HG03439 (cell line): ENCODE measurements around the gene GRIA4.
A peak's percentile ranks its signal among the peaks of the same experiment; 100 is the strongest.

Experiments
- ATAC-seq: cut with Tn5 transposase; IDR thresholded peaks from one replicate; pipeline ENCODE4 v1.9.1; 2021; ENCODE audit warnings: mild to moderate bottlenecking, moderate library complexity; ENCODE audit not compliant: unreplicated experiment

Gene GRIA4

DNA sequence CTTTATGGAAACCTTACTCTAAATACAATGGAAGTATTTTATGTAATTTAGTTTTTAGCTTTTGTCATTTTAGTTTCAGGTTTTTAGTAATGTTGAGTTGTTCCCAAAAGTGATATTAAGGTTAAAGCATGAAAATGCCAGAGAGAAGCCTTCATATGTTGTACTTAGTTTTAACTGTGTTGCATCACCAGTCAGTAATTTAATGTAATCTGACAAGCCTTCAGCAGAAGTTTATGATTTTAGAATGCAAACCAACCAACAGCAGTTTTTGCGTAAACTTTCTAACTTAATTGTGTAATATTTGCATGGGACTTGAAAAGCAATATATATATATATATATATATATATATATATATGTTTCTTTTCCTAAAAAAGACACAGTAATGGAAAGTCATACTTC lies 301.6 kb downstream of the GRIA4 start:
- no peak for ATAC-seq

DNA sequence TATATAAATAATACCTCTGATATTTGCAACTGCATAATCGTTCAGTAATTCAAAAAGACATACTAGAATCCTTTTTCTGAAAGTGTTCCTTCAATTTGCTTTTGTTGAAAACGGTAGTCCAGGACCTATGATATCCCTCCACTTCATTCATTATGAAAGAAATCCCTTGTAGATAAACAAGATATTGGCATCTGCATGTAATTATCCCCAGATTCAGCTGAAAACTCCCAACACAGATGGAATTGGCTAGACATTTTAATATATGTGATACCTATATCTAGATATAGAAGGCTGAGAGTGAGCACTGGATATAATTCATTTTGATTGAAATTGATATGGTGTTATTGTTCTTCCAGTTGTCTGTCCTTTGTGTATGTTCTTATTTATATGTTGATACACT lies 302.8 kb downstream of the GRIA4 start:
- ATAC-seq = no peak

DNA sequence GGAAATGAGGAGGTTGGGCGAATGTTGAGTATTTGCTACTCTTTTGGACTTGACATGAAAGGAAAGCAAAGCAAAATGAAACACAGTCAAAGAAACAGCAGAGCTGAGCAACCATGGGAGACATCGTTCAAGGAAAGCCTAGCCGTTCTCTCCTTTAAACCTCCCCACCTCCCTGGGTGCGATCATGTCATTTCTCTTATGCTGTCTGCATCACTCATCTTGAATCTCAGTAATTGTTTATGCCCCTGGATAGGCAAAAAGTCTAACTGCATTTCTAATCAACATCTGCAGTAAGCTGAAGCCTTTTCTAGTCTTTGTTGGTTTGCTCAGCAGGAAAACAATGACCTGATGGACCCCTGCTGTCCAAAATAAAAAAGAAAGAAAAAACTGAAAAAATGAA lies 305.1 kb downstream of the GRIA4 start:
- no peak for ATAC-seq

DNA sequence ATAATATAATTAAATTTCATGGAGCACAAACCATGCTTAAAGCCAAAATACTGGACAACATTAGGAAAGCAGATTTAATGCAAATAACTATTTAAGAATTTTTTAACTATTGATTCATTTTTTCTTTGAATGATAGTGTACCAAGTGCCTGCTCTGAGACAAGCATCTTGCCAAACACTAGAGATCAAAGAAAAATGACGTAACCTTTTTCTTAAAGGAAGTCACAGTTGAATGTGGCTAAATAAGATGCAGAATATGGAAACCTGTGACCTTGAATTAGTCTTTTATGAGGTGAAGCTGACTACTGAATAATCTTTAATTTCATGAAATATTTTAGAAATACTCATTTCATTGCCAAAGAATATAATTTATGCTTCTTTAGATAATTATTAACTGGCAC lies 308.2 kb downstream of the GRIA4 start:
- ATAC-seq = no peak

DNA sequence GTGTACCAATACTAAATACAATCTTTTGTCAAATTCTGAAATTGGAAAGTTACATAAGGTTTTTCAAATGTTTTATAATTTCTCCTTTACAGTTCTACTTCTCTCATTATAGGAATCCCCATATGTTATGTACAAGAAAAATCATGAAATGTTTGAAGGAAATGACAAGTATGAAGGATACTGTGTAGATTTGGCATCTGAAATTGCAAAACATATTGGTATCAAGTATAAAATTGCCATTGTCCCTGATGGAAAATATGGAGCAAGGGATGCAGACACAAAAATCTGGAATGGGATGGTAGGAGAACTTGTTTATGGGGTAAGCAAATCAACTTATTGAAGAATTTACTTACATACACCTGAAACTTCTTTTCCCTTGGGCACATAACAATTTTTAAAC lies 308.7 kb downstream of the GRIA4 start:
- ATAC-seq = no peak

DNA sequence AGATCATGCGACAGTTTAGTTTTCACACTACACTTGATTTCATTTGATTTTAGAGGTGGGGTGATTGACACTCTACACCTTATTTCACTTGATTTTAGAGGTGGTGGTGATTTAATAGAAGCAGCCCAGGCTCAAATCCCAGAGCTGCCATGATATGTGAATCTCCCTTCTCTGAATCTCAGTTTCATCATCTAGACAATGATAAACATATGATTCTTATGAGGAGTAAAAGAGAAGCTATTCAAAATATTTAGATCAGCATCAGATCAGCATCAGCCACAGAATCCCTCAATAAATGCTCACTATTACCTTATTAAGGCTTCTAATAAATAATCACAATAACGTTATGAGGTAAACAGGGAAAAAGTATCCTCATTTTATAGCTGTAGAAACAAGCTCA lies 313.4 kb downstream of the GRIA4 start:
- ATAC-seq = no peak

DNA sequence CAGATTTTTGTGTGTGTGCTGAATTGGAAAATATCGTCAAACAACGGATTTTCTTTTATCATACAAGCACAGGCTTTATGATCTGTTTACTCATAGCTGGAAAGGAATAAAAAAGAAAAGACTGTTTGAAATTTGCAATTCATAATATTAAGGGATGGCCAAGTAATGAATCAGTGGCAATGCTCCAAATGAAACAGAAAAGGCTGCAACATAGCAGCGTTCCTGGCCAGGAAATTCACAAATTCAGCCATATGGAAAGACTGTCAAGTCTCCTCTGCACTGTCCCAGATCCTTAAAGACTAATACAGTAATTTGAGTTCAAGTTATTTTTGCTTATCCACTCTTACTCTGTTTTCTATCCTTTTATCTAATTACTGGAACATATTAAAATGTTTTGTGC lies 313.9 kb downstream of the GRIA4 start:
- ATAC-seq = no peak

DNA sequence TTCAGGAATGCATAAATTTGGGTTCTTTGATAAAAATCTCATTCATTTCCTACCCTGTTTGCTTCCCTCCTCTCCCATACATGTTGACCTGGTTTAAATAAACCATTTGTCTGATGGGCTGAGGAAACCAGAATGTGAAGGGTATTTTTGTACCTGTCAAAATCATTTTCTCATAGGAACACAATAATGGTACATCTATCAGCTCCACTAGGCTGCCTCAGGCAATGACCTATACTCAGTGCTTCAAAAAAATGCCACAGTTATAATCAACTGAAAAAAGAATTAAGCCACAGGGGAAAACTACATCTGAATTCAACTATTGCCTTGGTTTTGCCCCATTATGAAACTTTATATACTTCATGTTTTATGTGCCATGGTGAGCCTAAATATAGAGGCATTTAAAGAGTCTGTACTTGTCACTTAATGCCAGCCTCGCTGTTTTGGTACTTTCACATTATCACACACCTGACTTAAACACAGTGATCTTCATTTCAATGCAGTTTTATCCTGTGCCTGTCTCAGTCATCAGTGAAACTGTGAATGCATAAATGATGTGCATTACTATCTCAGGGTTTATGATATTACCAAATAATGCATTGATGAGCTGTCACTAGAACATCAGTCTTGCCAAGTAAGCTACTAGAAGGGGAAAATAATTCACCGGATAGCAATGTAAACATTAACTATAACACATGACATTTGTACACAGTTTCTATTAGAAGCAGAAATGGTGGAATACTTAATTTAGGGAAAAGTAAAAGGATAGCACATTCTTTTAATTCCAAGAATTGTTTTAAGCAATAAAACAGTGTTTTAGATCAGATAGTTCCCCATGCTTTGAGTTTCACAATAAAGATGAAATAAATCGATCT lies 319.4 kb downstream of the GRIA4 start:
- ATAC-seq = no peak

DNA sequence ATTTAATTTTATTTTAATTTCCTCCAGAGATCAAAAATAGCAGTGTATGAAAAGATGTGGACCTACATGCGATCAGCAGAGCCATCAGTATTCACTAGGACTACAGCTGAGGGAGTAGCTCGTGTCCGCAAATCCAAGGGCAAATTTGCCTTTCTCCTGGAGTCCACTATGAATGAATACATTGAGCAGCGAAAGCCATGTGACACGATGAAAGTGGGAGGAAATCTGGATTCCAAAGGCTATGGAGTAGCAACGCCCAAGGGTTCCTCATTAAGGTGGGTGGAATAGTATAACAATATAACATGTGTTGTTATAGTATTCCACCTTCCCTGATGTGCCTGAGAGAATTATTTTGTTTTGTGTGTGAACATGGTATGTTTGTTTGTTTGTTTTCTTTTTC lies 323.8 kb downstream of the GRIA4 start:
- no peak for ATAC-seq

DNA sequence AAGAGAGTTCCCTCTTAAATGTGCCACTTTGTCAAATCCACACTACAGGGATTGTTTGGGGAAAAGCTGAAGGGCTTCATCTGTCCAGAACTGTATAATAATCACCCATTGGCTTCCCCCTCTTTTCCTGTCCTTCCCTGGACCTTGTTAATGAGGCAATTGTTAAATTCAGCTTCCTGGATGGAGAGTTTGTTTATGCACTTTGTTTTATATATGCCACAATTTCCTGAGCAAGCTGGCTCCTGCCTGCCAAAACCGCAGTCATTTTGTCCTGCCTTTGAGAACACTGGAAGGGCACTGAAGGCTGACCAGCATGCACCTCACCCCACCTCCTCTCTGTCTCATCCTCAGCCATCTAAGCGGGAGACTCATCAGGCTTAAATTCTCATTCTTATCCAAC lies 325.9 kb downstream of the GRIA4 start:
- no peak for ATAC-seq

DNA sequence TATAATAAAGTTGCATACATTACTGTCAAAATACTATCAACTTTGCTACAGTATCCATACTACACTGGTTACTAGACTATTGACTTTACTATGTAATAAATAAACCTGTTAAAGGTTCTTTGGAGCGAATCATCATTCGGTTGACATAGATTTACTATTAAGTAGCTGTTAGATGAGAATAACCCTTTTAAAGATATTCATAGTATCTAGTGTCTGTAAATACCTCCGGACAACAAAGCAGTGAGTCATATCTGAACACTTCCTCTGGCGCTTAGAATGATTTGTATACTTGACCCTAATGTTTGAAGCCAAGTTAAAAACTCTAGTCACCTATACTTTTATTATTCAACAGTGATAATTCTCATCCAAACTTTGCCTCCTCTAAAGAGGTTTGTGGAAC lies 327.5 kb downstream of the GRIA4 start:
- peak; percentile 69 for ATAC-seq

DNA sequence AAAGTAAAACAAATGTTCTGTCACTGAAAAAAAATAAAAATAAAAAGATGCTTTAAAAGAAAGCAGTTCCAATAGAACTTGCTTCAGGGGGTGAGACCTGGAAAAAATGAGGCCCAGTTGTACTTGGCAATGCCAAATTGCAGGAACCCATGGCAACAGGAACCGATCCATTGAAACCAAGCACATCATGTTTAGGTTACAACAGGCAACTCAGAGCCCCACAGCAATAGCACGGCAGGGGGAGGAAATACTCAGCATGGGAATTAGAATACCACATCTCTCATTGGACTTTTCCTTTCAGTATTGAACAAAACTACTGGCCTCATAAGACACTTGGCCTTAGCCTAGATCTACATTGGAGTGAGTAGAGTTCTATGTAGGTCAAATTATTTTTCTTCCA lies 327.9 kb downstream of the GRIA4 start:
- ATAC-seq = peak; percentile 12

DNA sequence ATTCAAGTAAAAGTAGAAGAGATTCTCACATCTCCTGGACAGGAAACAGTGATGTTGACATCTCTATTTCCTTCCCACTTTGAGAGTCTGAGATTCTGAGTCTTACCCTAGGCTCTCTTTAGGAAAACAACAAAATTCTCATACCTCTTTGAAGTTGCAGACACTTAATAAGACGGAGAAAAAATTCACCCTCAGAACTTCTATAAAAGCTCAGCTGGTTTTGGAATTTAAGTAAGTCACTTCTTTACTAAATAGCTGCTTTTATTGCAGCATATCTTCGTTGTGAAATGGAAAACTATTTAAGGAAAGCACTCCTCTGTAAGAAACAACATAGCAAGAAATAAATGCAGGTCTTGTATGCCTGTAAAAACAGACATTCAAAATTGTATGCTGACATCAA lies 333.0 kb downstream of the GRIA4 start:
- no peak for ATAC-seq

DNA sequence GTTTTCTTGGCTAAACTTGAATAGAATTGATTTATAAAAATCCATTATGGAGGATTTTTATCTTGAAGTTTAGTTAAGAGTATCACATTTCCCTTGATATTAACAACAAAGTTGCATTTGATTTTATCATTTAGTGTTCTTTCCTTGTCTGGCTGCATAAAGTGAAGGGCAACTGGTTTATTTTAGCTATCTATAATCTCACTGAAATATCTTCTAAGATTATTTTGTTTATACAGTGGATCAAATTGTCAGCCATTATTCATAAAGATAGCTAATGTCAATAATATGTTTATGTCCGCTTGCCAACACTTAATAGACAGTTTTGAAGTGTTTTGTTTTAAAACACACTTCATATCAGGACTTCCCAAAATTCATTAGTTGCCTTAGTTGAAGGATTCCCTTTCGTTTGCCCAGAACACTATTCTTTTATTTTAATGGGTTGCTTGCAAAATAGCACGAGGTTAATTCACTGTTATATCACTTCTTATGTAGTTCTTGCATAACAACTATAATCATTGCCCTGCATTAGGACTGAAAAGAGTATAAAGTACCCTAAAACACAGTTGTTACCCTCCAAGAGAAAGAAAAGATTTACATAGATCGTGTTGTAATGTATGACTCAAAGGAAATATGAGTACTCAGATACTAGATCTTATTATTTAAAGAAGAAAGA lies 339.2 kb downstream of the GRIA4 start:
- no peak for ATAC-seq

DNA sequence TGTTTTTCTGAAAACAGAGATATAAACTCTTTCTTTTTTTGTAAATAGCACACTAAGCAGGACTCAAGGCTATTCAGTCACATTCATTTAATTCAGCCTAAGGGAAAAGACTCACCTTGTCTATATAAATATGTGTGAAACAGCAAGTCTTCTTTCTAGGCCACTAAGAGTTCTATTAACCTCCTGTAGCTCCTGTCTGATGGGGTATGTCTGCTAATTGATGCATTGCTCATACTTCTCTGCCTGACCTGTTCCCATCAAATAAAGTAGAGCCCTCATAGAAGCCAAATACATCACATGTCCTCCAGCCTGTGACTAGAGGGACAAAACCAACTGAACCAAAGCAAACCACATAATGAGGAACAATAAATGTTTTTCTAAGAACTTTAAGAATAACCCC lies 344.0 kb downstream of the GRIA4 start:
- no peak for ATAC-seq

DNA sequence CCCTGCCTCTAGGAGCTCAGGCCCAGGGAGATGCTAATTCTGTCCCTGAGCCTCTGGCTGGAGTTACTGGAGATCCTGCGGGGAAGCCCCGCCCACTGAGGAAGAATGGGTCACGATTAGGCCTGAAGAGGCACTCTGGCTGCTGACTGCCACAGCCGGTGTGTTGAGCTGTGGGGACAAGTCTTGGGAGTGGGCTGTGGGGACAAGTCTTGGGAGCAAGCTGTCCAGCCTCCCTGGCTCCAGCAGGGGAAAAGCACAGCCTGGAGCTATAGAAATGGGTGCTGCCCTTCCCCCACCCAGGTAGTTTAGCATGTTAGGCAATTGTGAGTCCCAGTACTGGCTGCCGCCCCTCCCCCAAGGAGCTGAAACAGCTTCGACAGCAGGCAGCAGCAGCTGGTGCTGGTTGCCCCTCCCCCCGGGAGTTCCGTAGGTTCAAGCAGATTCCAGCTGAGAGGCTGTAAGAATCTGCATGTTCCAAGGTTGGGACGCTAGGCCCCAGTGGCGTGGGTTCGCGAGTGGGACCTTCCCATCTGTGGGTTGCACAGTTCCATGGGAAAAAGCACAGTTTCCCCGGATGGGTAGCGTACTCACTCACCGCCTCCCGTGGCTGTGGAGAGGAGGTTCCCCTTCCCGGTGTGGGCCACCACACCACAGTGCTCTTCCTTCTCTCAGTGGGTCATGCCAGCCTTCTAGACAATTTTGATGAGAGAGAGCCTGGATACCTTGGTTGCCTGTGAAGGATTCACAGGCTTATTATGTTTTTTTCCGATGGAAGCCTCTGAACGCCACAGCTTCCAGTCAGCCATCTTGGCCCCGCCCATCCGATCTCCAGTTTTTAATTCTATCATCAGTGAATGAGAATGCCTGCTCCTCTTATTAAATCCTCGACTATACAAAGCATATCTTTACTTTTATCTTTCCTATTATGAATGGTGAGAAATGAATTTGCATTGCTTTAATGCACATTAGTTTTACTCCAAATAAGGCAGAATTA lies 350.7 kb downstream of the GRIA4 start:
- ATAC-seq = no peak

DNA sequence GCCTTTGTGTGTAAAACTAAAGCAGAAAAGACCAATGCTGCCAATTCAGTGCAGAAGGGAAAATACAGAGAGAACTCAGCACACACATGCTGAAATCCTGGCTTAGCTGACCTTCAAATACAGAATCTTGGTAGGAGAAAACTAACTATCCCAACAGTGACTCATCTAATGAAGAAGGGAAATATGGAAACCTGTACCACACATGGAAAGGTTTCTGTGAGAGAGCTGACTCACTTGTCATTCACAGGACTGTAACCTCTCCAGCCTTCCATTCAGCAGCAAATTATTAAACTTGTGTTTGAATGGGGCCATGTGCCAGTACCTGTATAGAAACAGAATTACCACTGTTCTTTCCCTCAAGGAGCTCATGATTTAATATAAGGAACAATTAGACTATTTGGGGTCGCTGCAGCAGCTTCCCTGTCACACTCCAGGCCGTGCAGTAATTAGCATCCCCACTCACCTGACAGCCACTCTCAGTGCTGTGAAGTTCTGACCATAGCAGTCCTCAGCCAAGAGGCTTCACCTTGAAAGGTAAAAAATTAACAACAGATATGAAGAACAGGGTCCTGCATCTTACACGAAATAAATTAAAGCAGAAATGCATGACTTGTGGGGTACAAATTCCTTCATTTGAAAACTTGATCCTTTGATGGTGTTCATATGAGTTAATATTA lies 358.3 kb downstream of the GRIA4 start:
- no peak for ATAC-seq

DNA sequence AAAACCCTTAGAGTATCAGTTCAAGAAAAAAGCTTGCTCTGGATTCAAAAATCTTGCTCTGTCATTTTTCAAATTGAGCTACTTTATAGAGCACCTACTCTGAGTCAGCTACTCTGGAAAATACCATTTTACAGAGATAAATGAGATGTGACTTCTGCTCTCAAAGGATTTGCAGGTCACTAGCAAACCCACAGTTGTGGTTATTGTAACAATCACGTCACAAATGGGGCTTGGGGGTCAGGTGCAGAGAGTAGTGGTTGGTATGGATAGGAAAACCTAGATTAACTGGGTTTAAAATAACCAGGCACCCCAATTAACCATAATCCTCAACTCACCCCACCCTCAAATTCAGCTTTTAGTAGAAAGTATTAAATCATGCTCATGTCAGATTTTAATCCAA lies 359.9 kb downstream of the GRIA4 start:
- no peak for ATAC-seq

DNA sequence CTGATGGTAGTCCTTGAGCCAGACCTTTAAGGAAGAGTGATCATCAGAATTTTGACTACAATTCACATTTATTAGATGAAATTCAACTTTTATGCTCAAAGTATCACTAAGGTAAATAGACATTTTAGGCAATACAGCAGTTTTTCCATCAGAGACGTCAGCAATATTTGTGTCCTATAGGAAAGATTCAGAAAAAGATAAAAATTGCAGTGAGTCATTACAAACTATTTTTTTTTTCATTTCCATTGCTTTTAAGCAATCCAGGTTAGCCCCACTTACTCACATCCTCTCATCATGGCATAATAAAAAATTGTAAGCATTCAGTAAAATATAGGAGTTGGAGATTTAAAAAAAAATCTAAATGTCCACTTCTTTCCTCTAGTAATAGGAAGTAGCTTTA lies 365.3 kb downstream of the GRIA4 start:
- no peak for ATAC-seq

DNA sequence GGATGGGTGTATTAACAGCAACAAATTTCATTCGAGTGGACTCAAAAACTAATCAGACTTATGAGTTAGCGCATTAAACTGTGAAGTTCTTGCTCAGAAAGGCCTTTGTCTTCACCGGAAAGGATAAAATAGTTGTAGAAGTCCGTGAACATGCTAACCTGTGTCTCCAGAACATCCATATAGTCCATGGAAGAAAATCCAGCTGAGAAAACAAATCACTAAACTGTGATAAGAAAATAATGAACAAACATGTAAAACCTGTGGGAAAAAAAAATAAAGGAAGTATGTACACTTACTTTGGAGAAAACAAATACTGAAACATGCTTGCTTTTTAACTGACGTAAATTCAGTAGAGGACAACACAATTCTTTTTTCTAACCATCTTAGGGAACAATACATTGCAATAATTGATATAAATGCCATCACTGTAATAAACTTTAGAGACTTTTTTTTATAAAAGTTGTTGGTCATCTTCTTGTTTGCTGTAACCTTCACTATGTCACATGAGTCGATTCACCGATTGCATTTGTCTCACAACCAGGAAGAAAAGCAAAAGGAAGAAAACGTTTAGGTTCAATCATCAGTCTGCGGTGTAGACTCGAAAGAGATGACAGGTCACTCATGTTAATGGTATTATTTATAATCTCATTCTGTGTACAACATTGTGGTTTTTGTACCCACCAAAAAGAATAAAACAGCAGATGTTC lies 370.3 kb downstream of the GRIA4 start:
- ATAC-seq = no peak
